ENCODE results near the gene ELP2. TPM values are rescaled to one million over a fixed set of nuclear protein-coding genes. Genes with fewer than 3 reads are reported as not detected.

Gene ELP2
- total RNA-seq, 1 experiment from 2014 or later: 96.5 TPM

DNA sequence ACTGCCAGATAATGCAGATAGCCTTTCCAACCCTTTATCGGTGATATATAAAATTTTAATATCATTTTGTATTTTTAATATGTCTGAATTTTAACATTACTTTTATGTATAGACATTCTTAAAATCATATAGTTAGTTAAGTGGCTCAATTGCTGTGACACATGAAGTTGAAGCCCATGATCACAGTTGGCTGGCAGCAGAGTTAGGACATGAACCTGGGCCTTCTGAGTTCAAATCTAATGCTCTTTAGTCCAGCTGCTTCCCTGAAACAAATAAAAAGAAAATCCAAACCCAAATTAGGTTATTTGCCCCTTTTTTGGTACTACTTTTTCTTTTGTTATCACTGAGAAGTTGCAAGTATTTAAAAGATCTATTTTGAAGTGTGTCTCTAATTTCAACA is 5.6 kb downstream of the ELP2 start:
- H3K27ac ChIP-seq (ENCODE audit: low read depth, low read length, poor library complexity, severe bottlenecking): no peak overlapping the region
- CTCF ChIA-PET: no interaction called here
- POLR2A ChIA-PET (ENCODE audit: low non-redundant PET): no interaction called here
- H3K9me3 ChIP-seq (ENCODE audit: low read depth, low read length, poor library complexity, severe bottlenecking): no peaks in the 10 kb centered on the region
- no peaks in the 10 kb centered on the region for H3K27me3 ChIP-seq (replicated peaks; ENCODE audit: insufficient read depth, low read depth, low read length, poor library complexity)
- TF ChIP-seq, protein P1, sequence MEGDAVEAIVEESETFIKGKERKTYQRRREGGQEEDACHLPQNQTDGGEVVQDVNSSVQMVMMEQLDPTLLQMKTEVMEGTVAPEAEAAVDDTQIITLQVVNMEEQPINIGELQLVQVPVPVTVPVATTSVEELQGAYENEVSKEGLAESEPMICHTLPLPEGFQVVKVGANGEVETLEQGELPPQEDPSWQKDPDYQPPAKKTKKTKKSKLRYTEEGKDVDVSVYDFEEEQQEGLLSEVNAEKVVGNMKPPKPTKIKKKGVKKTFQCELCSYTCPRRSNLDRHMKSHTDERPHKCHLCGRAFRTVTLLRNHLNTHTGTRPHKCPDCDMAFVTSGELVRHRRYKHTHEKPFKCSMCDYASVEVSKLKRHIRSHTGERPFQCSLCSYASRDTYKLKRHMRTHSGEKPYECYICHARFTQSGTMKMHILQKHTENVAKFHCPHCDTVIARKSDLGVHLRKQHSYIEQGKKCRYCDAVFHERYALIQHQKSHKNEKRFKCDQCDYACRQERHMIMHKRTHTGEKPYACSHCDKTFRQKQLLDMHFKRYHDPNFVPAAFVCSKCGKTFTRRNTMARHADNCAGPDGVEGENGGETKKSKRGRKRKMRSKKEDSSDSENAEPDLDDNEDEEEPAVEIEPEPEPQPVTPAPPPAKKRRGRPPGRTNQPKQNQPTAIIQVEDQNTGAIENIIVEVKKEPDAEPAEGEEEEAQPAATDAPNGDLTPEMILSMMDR (conservative IDR thresholded peaks at IDR 0.05; ENCODE audit: low read depth, low read length): no peak
- TF ChIP-seq EZH2 (IDR thresholded peaks at IDR 0.05; ENCODE audit: borderline replicate concordance, low read depth, low read length, poor library complexity, severe bottlenecking): no peak
- peaks cover 36% of the 10 kb centered on the region for H3K36me3 ChIP-seq (ENCODE audit: insufficient read depth, low read length, poor library complexity, severe bottlenecking)
- no peak for DNase-seq (ENCODE audit: low spot score)
- peaks cover 6% of the 10 kb centered on the region for H3K4me1 ChIP-seq (ENCODE audit: insufficient read depth, low read length, poor library complexity, severe bottlenecking)
- BruUV-seq (replicated peaks): no TSS peak
- intact Hi-C loops (cut with micrococcal nuclease; ENCODE audit: unreplicated experiment): no loop called here
- H3K4me3 ChIP-seq (ENCODE audit: low read depth, low read length, poor library complexity, severe bottlenecking): no peak overlapping the region

DNA sequence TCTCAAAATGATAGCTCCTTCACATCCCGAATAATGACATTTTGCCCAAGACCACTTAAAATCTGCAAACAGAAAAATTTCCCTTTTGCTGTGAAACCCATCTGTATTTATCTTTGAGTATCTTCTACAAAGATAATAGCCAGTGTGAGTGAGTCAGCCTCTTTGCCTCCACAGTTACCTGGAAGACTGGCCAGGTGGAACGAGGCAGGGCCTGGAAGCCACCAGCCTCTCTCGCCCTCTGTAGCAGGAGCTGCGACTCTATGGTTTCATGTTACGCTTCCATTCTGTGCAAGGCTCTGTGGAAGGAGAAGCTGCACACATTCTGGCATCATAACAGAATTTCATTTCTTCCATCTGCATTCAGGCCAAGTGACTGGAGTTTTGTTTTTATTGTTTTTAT is 9.5 kb downstream of the ELP2 start:
- POLR2A ChIA-PET (ENCODE audit: low non-redundant PET): no interaction called here
- H3K36me3 ChIP-seq (ENCODE audit: insufficient read depth, low read length, poor library complexity, severe bottlenecking): peaks cover 67% of the 10 kb centered on the region

DNA sequence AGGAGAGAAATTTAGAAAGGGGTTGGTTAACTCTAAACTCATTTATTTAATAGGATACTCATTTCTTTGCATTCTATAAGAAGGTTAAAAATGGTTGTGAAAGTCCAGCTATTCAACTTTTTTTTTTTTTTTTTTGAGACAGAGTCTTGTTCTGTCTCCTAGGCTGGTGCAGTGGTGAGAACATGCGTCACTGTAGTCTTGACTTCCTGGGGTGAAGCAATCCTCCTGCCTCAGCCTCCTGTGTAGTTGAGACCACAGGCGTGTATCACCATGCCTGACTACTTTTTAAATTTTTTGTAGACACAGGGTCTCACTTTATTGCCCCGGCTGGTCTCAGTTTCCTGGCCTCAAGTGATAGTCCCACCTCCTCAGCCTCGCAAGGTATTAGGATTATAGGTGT is 11.9 kb downstream of the ELP2 start:
- DNase-seq (ENCODE audit: low spot score): no peak
- no TSS peak for BruUV-seq (replicated peaks)
- H3K4me3 ChIP-seq (ENCODE audit: low read depth, low read length, poor library complexity, severe bottlenecking): no peak overlapping the region
- TF ChIP-seq, protein P1 (conservative IDR thresholded peaks at IDR 0.05; ENCODE audit: low read depth, low read length): no peak
- TF ChIP-seq EZH2 (IDR thresholded peaks at IDR 0.05; ENCODE audit: borderline replicate concordance, low read depth, low read length, poor library complexity, severe bottlenecking): no peak
- ChIA-PET POLR2A (ENCODE audit: low non-redundant PET) (no interaction called here), CTCF (no interaction called here)
- intact Hi-C loops (cut with micrococcal nuclease; ENCODE audit: unreplicated experiment): no loop called here
- H3K36me3 ChIP-seq (ENCODE audit: insufficient read depth, low read length, poor library complexity, severe bottlenecking): peaks cover 80% of the 10 kb centered on the region
- H3K27me3 ChIP-seq (replicated peaks; ENCODE audit: insufficient read depth, low read depth, low read length, poor library complexity): no peaks in the 10 kb centered on the region
- H3K9me3 ChIP-seq (ENCODE audit: low read depth, low read length, poor library complexity, severe bottlenecking): no peaks in the 10 kb centered on the region
- no peaks in the 10 kb centered on the region for H3K4me1 ChIP-seq (ENCODE audit: insufficient read depth, low read length, poor library complexity, severe bottlenecking)
- H3K27ac ChIP-seq (ENCODE audit: low read depth, low read length, poor library complexity, severe bottlenecking): no peak overlapping the region

More for the DNA sequence above, 9.5 kb downstream of the ELP2 start:
- H3K27ac ChIP-seq (ENCODE audit: low read depth, low read length, poor library complexity, severe bottlenecking): no peak overlapping the region
- no peaks in the 10 kb centered on the region for H3K4me1 ChIP-seq (ENCODE audit: insufficient read depth, low read length, poor library complexity, severe bottlenecking)
- H3K4me3 ChIP-seq (ENCODE audit: low read depth, low read length, poor library complexity, severe bottlenecking): no peak overlapping the region
- TF ChIP-seq, protein P1 (conservative IDR thresholded peaks at IDR 0.05; ENCODE audit: low read depth, low read length): no peak
- TF ChIP-seq EZH2 (IDR thresholded peaks at IDR 0.05; ENCODE audit: borderline replicate concordance, low read depth, low read length, poor library complexity, severe bottlenecking): no peak
- H3K27me3 ChIP-seq (replicated peaks; ENCODE audit: insufficient read depth, low read depth, low read length, poor library complexity): no peaks in the 10 kb centered on the region
- DNase-seq (ENCODE audit: low spot score): no peak
- H3K9me3 ChIP-seq (ENCODE audit: low read depth, low read length, poor library complexity, severe bottlenecking): no peaks in the 10 kb centered on the region
- CTCF ChIA-PET: no interaction called here
- no TSS peak for BruUV-seq (replicated peaks)
- intact Hi-C loops (cut with micrococcal nuclease; ENCODE audit: unreplicated experiment): no loop called here

Measured in A673 (cell line).